Heart right ventricle (tissue), 16 donors: Measurements from ENCODE around the gene CDCA5. TPM values are rescaled to one million over a fixed set of nuclear protein-coding genes. Genes with fewer than 3 reads are reported as not detected.

Experiments used
- ATAC-seq, 8 donors: fragments of 200-7000 bp; cut with Tn5 transposase; one replicate each; pipeline ENCODE4 v1.9.1; 2020; ENCODE audit warnings: mild to moderate bottlenecking in 8 of 8, moderate library complexity in 8 of 8, moderate number of reproducible peaks in 1 of 8
- DNase-seq, 2 donors: peaks; one replicate each; pipeline ENCODE4 v3.0.0-alpha.2; 2020
- H3K27ac ChIP-seq, 10 donors: fragments of 200-600 bp; sonication (generic) in 2 of 10; one replicate each; pipeline versions ENCODE4 v1.5.0 to v1.8.0; 2020 to 2022; ENCODE audit warnings: mild to moderate bottlenecking in 3 of 10
- H3K27me3 ChIP-seq, 7 donors: fragments of 200-600 bp; one replicate each; pipeline ENCODE4 v1.8.0; 2021 to 2022; ENCODE audit warnings: mild to moderate bottlenecking in 2 of 7
- H3K36me3 ChIP-seq, 9 donors: fragments of 200-600 bp; sonication (generic) in 1 of 9; one replicate each; pipeline versions ENCODE4 v1.5.0 to v1.8.0; 2020 to 2022; ENCODE audit warnings: mild to moderate bottlenecking in 2 of 9
- H3K4me1 ChIP-seq, 9 donors: fragments of 200-600 bp; sonication (generic) in 1 of 9; one replicate each; pipeline versions ENCODE4 v1.5.0 to v1.8.0; 2020 to 2022; ENCODE audit warnings: mild to moderate bottlenecking in 4 of 9
- H3K4me3 ChIP-seq, 10 donors: fragments of 200-600 bp; sonication (generic) in 2 of 10; one replicate each; pipeline versions ENCODE4 v1.5.0 to v1.8.0; 2020 to 2022; ENCODE audit warnings: mild to moderate bottlenecking in 7 of 10, moderate library complexity in 2 of 10
- H3K9me3 ChIP-seq, 11 donors: fragments of 200-600 bp in 10 of 11; sonication (generic) in 2 of 11; one replicate each; pipeline versions ENCODE4 v1.5.0 to v1.8.0; 2013 to 2022; ENCODE audit warnings: mild to moderate bottlenecking in 2 of 11, control low read depth in 1 of 11, moderate library complexity in 1 of 11
- CTCF ChIP-seq, 9 donors: fragments of 200-600 bp; sonication (generic) in 2 of 9; IDR thresholded peaks; one replicate each; pipeline versions ENCODE4 v1.5.0 to v1.8.0; 2021 to 2022; ENCODE audit warnings: antibody characterized with exemption in 9 of 9, mild to moderate bottlenecking in 5 of 9, moderate library complexity in 1 of 9
- WGBS, 2 donors: extraction: QIAGEN DNeasy Blood & Tissue Kit; methylation state at CpG; one replicate each; pipeline ENCODE4 v1.1.7; 2013; ENCODE audit warnings: inconsistent platforms in 1 of 2; 5-methylcytosine and 5-hydroxymethylcytosine counted together
- intact Hi-C, 10 donors: fragments of 100-400 bp; cut with DNase I; formaldehyde crosslinking; loops; one replicate each; pipeline versions ENCODE4 v1.11.1 to v1.14.2; 2022
- polyA plus RNA-seq, 2 donors: library from polyadenylated mRNA; stranded (reverse); fragments of 200-250 nt; gene quantifications; one replicate each; pipeline ENCODE4 v1.2.3, GENCODE V29; 2013
- total RNA-seq, 10 donors: library from RNA; stranded (reverse); fragmentation: NEBNext Ultra II Directional in 3 of 10; extraction: Animal tissue kit (Norgen Biotek cat#: 25700) in 3 of 10; gene quantifications; one replicate each; pipeline versions ENCODE4 v1.2.1 to v1.2.4, GENCODE V29; 2021 to 2023
- donor health status: Arrhythmogenic right ventricular cardiomyopathy.
- donor health status: ischemic (EF 13 %, LVEDD 7.1; RV severe dilation, severe dysfunction).
- donor health status: healthy with polysubstance abuse.
- donor health status: DM: no; HTN: yes; CAD: no.
- donor health status: DM: no; HTN: no; CAD: no.
- donor health status: ischemic (EF 25% LVEDD 6.9; RV normal size, moderate dysfunction).
- donor health status: ischemic (EF 25% LVEDD 5.7; RV mildly dilated, moderate dysfunction).
- donor health status: healthy.
- donor health status: DM: yes; HTN: yes; CAD: no.
- donor health status: Ischemic cardiomyopathy.
- donor health status: ischemic (EF 35%, LVEDD 5.7; RV mildly dilated, moderate dysfunction).
- donor health status: nonischemic (EF 11% LVEDD 7.7; RV severe dilation, severe dysfunction).
- donor health status: DM: yes; HTN: yes; CAD: no.
- donor health status: PGD.
- donor health status: ischemic (EF 29% LVEDD 5.4; RV normal size, mild dysfunction).
- donor health status: nonischemic (EF 23%, LVEDD 6.1; RV moderate dilation, normal function).

Gene CDCA5
- total and polyA plus RNA-seq, 12 donors: 0.45 to 5.3 (median 0.90) TPM

- 94 to 95% methylated on average over 38 of the region's 38 CpGs for WGBS, 2 donors
- TF ChIP-seq CTCF (IDR thresholded peaks at IDR 0.05): no peak
- ATAC-seq (no peak), DNase-seq (no peak)
- Histone ChIP-seq H3K27me3 (peaks cover 0 to 10% (median 0%) of the 10 kb centered on the region in 7 donors), H3K9me3 (no peaks in the 10 kb centered on the region), H3K27ac (no peak overlapping the region), H3K36me3 (peaks cover 0 to 54% (median 31%) of the 10 kb centered on the region in 9 donors), H3K4me1 (peaks cover 19 to 62% (median 45%) of the 10 kb centered on the region in 9 donors), H3K4me3 (no peak overlapping the region)
- intact Hi-C loops: no loop called here
Measured at GRCh38 chr11:65108469-65109123, 24.8 kb upstream of the CDCA5 start.

- TF ChIP-seq CTCF (IDR thresholded peaks at IDR 0.05): no peak
- no peak overlapping the region for H3K27ac ChIP-seq
- H3K27me3 ChIP-seq: peaks cover 0 to 4% (median 0%) of the 10 kb centered on the region in 7 donors
- DNase-seq (no peak), ATAC-seq (no peak)
- H3K4me3 ChIP-seq: no peak overlapping the region
- H3K36me3 ChIP-seq: peaks cover 0 to 59% (median 31%) of the 10 kb centered on the region in 9 donors
- H3K9me3 ChIP-seq: no peaks in the 10 kb centered on the region
- WGBS, 2 donors: 96% methylated on average over 48 to 52 of the region's 52 CpGs
- H3K4me1 ChIP-seq: peaks cover 13 to 62% (median 45%) of the 10 kb centered on the region in 9 donors
- intact Hi-C loops: no loop called here
Measured at GRCh38 chr11:65107751-65108468, 24.1 kb upstream of the CDCA5 start.

- Histone ChIP-seq H3K9me3 (no peaks in the 10 kb centered on the region), H3K4me3 (no peak overlapping the region), H3K4me1 (peaks cover 7 to 62% (median 44%) of the 10 kb centered on the region in 9 donors), H3K36me3 (peaks cover 0 to 59% (median 31%) of the 10 kb centered on the region in 9 donors), H3K27ac (peak overlapping the region in 1 of 10 donors; percentile 3), H3K27me3 (no peaks in the 10 kb centered on the region)
- ATAC-seq: no peak
- no peak for DNase-seq
- WGBS, 2 donors: 95 to 96% methylated on average over 14 to 15 of the region's 15 CpGs
- intact Hi-C loops: no loop called here
- TF ChIP-seq CTCF (IDR thresholded peaks at IDR 0.05): no peak
Measured at GRCh38 chr11:65107078-65107477, 23.2 kb upstream of the CDCA5 start.

- peak overlapping the region; percentile 11 to 83 (median 74) for H3K27ac ChIP-seq
- ATAC-seq (peak in 4 of 8 donors; percentile 36 to 79 (median 46)), DNase-seq (no peak)
- H3K27me3 ChIP-seq: no peaks in the 10 kb centered on the region
- no peak overlapping the region for H3K4me3 ChIP-seq
- no peak for TF ChIP-seq CTCF (IDR thresholded peaks at IDR 0.05)
- peaks cover 0 to 60% (median 29%) of the 10 kb centered on the region in 9 donors for H3K36me3 ChIP-seq
- peaks cover 0 to 54% (median 36%) of the 10 kb centered on the region in 9 donors for H3K4me1 ChIP-seq
- intact Hi-C loops: no loop called here
- no peaks in the 10 kb centered on the region for H3K9me3 ChIP-seq
- 55% methylated on average over 4 of the region's 4 CpGs for WGBS, 2 donors
Measured at GRCh38 chr11:65104628-65105027, 20.8 kb upstream of the CDCA5 start.
